RWPE2 (cell line): ENCODE measurements around the gene HADH.

Experiments
- ATAC-seq: fragments of 200-7000 bp; cut with Tn5 transposase; 3 replicates; pipeline ENCODE4 v1.9.1; 2021; ENCODE audit warnings: low read depth
- DNase-seq: peaks from one replicate; pipeline ENCODE4 v3.0.0-alpha.2; 2020; ENCODE audit warnings: low spot score
- H3K27ac ChIP-seq: fragments of 450-650 bp; 2 replicates; pipeline ENCODE4 v1.5.1; 2017; ENCODE audit warnings: mild to moderate bottlenecking; ENCODE audit not compliant: poor library complexity, severe bottlenecking
- H3K27me3 ChIP-seq: fragments of 250-450 bp; sonication (Bioruptor Pico); 2 replicates; pipeline ENCODE4 v1.5.1; 2021; ENCODE audit warnings: mild to moderate bottlenecking, moderate library complexity; ENCODE audit not compliant: insufficient read depth, poor library complexity, severe bottlenecking
- H3K36me3 ChIP-seq: fragments of 250-450 bp; sonication (Bioruptor Pico); 2 replicates; pipeline ENCODE4 v1.5.1; 2020; ENCODE audit warnings: low read depth, mild to moderate bottlenecking, moderate library complexity
- H3K4me1 ChIP-seq: fragments of 250-450 bp; sonication (Bioruptor Pico); 2 replicates; pipeline ENCODE4 v1.5.1; 2021; ENCODE audit warnings: mild to moderate bottlenecking, moderate library complexity; ENCODE audit not compliant: insufficient read depth, poor library complexity, severe bottlenecking
- H3K4me3 ChIP-seq: fragments of 250-450 bp; sonication (Bioruptor Pico); 2 replicates; pipeline ENCODE4 v1.5.1; 2021; ENCODE audit warnings: mild to moderate bottlenecking, moderate library complexity; ENCODE audit not compliant: severe bottlenecking
- H3K9me3 ChIP-seq: fragments of 250-450 bp; sonication (Bioruptor Pico); 2 replicates; pipeline ENCODE4 v1.5.1; 2021; ENCODE audit warnings: mild to moderate bottlenecking, moderate library complexity; ENCODE audit not compliant: severe bottlenecking
- CTCF ChIP-seq: fragments of 450-650 bp; IDR thresholded peaks from one replicate; pipeline ENCODE4 v1.5.1; 2017; ENCODE audit warnings: mild to moderate bottlenecking, moderate library complexity; ENCODE audit not compliant: poor library complexity, severe bottlenecking

The HADH gene

GRCh38 chr4:108033348-108033747 is 43.7 kb downstream of the HADH start:
- no peak overlapping the region for H3K27ac ChIP-seq
- ATAC-seq (no peak), DNase-seq (no peak)
- H3K4me1 ChIP-seq = no peaks in the 10 kb centered on the region
- TF ChIP-seq CTCF = no peak
- no peaks in the 10 kb centered on the region for H3K27me3 ChIP-seq
- H3K36me3 ChIP-seq = no peaks in the 10 kb centered on the region
- no peaks in the 10 kb centered on the region for H3K9me3 ChIP-seq
- no peak overlapping the region for H3K4me3 ChIP-seq

- TF ChIP-seq CTCF = no peak
- no peak overlapping the region for H3K4me3 ChIP-seq
- no peaks in the 10 kb centered on the region for H3K9me3 ChIP-seq
- no peak for ATAC-seq
- no peaks in the 10 kb centered on the region for H3K36me3 ChIP-seq
- H3K4me1 ChIP-seq = no peaks in the 10 kb centered on the region
- no peaks in the 10 kb centered on the region for H3K27me3 ChIP-seq
- H3K27ac ChIP-seq = no peak overlapping the region
- DNase-seq = no peak
Observed at GRCh38 chr4:108034565-108034964, 44.9 kb downstream of the HADH start.

GRCh38 chr4:108035691-108036090 is 46.0 kb downstream of the HADH start:
- no peaks in the 10 kb centered on the region for H3K36me3 ChIP-seq
- ATAC-seq = no peak
- H3K9me3 ChIP-seq = no peaks in the 10 kb centered on the region
- no peak for TF ChIP-seq CTCF
- no peak overlapping the region for H3K27ac ChIP-seq
- no peaks in the 10 kb centered on the region for H3K4me1 ChIP-seq
- no peak for DNase-seq
- H3K4me3 ChIP-seq = no peak overlapping the region
- H3K27me3 ChIP-seq = no peaks in the 10 kb centered on the region

GRCh38 chr4:108036213-108036612 is 46.5 kb downstream of the HADH start:
- ATAC-seq = no peak
- TF ChIP-seq CTCF = no peak
- Histone ChIP-seq H3K4me3 (no peak overlapping the region), H3K27me3 (no peaks in the 10 kb centered on the region), H3K36me3 (no peaks in the 10 kb centered on the region), H3K27ac (no peak overlapping the region), H3K9me3 (no peaks in the 10 kb centered on the region), H3K4me1 (no peaks in the 10 kb centered on the region)
- no peak for DNase-seq

- no peaks in the 10 kb centered on the region for H3K36me3 ChIP-seq
- no peak overlapping the region for H3K4me3 ChIP-seq
- no peak overlapping the region for H3K27ac ChIP-seq
- ATAC-seq (no peak), DNase-seq (no peak)
- TF ChIP-seq CTCF = no peak
- H3K9me3 ChIP-seq = no peaks in the 10 kb centered on the region
- no peaks in the 10 kb centered on the region for H3K4me1 ChIP-seq
- H3K27me3 ChIP-seq = no peaks in the 10 kb centered on the region
Observed at GRCh38 chr4:108037884-108038283, 48.2 kb downstream of the HADH start.
